GM21447 (cell line): ENCODE results near the gene NPM1.
"Not testable (repeated sequence)": the region's sequence is repeated elsewhere in the genome, so short reads cannot be mapped to it uniquely, and the experiment has no call there.

Experiments
- ATAC-seq: cut with Tn5 transposase; IDR thresholded peaks from one replicate; pipeline ENCODE4 v1.9.1; 2021; ENCODE audit not compliant: unreplicated experiment

The NPM1 gene, protein sequence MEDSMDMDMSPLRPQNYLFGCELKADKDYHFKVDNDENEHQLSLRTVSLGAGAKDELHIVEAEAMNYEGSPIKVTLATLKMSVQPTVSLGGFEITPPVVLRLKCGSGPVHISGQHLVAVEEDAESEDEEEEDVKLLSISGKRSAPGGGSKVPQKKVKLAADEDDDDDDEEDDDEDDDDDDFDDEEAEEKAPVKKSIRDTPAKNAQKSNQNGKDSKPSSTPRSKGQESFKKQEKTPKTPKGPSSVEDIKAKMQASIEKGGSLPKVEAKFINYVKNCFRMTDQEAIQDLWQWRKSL

DNA sequence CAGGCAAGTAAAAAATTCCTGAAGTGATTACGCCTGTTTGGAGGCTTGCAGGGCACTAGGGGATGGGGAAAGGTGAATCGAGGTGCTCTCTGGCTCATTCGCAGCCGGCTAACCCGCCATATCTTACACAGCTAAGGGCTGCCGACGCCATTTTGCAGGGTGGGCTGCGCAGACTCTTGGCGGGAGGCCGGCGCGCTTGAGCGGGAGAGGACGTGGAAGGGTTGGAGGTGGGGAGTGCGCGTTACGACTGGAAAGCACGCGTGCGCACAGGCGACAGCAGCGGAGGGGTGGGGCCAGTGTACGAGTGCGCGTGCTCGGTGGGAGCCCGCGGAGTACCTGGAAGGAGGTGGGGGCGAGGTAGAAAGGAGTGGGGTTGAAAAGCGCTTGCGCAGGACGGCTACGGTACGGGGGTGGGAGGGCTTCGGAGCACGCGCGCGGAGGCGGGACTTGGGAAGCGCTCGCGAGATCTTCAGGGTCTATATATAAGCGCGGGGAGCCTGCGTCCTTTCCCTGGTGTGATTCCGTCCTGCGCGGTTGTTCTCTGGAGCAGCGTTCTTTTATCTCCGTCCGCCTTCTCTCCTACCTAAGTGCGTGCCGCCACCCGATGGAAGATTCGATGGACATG is at the start of gene NPM1:
TSS of gene NPM1 (plus strand) at position 505 of the 625 bp plus-strand sequence. CDS start at position 605, 100 bp downstream.
- peak; percentile 82 for ATAC-seq

DNA sequence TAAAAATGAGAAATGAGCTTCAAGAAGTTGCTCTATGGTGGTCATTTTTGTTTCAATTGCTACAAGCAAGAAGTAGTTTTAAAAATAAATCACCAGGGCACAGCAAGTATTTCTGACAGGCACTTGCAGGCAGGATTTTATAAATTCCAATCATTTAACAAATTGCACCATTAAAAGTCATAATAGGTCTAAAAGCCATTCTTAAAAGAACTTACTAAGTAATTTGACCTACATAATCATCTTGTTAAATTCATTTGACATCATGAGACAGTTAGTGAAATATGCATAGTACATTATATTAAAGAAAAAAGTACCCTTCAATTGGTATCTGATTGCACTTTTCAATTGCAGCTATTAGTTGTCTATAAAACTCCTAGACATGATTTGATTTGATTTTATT is 47.6 kb upstream of the NPM1 start:
- ATAC-seq = no peak

DNA sequence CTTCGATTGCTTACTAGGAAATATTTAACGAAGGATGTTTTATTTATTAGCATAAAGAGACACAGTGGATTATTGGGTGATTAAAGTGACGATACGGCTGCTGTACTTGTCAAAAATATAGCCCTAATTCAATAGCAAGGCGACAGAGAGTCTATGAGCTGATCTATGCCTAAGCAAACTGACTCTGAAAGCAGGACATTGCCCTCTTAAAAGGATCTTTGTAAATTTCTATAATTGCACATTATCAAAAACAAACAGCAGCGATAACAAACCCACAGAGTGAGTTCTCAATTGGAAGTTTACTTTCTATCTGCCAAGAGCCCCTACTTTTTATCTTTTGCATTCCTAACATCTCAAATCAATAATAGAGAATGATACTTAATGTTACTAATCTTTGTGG is 47.2 kb upstream of the NPM1 start:
- no peak for ATAC-seq

DNA sequence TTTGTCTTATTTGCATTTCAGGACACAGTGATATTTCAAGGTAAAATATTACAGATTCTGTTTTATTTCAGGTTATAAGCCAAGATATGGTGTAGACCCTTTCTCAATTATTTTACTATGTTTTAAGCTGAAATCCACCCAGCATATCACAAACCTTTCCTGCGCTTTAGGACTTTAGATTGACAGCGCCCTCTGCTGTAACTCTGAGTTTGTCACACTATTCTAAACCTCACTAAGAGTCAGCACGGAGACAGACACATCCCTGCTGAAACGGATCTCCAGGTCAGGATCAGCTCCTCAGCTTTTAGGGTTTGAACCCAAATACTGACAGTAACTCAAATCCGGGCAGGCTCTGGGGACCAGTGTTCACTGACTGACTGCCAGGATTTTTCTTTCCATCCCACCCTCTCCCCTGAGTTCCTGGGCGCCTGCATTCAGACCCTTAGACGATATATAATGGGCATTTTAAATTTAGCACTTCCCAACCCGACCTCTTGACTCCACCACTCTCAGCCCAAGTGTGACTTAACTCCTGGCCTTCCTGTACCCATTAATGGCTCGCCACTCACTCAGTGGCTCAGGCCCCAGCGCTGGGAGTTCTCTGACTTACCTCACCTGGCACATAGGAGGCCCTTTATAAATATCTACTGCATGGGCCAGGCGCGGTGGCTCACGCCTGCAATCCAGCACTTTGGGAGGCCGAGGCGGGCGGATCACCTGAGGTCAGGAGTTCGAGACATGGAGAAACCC is 45.1 kb upstream of the NPM1 start:
- ATAC-seq = peak; percentile 81

DNA sequence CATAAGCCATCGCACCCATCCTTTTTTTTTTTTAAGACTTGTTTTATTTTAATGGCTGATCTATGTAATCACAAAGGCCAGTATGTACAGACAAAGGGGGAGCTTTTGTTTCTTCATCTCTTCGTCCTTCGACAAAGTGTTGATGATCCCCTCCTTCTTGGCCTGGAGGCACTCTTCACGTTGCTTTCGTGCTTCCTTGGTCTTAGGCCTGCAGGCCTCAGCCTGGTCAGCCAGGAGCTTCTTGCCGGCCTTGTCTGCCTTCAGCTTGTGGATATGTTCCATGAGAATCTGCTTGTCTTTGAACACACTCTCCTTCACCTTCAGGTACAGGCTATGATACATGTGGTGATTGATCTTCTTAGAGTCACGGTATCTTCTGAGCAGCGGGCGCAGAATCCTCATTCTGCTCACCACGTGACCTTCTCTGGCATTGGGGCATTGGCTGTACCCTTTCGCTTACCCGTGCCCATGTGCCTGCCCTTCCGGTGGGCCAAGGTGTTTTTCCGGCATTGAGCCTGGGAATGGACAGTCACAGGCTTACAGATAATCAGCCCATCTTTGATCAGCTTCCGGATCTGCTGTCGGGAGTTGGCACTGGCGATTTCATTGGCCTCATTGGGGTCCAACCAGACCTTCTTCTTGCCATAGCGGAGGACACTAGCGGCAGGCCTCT is 42.6 kb upstream of the NPM1 start:
- no peak for ATAC-seq

DNA sequence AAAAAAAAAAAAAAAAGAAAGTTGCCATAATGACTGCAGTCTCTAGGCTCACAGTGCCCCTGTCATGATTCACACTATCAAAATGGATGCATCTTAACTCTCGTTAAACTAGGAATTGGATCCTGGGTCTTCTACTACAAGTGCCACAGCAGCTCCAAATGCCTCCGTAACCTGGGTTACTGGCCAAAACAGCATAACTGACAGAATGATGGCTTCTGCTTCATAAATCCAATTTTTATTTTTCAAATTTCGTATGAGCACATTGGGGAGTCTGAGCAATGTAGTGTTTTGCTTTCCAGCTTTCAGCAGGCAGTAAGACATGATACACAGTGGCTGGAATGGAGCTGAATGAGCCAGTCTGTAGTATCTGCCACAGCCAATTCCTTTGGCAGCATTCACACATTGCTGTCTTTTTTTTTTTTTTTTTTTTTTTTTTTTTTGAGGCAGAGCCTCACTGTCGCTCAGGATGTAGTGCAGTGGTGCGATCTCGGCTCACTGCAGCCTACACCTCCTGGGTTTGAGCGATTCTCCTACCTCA is 36.0 kb upstream of the NPM1 start:
- ATAC-seq = no peak

DNA sequence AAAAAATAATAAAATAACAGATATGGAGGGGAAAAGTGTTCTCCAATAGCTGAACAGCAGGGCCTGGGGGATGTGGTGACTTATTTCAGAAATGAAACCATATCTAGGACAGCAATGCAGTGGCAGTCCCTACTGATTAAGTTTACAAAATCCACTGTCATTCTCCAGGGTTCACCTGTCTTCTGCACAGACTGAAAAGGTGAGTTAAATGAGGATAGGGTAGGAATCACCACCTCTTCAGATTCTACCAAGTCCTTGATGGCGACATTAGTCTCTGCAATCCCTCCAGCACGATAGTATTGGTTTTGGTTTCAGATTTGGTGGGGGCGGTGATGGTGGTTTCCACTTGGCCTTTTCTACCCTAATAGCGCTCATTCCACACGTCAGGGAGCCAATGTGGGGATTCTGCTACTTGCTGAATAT is 32.3 kb upstream of the NPM1 start:
- ATAC-seq = peak; percentile 95

GRCh38 chr5:171357843-171358242 is 29.8 kb upstream of the NPM1 start:
- ATAC-seq = no peak

- ATAC-seq = not testable (repeated sequence)
Observed at GRCh38 chr5:171361151-171361550, 26.5 kb upstream of the NPM1 start.

GRCh38 chr5:171363249-171363648 is 24.4 kb upstream of the NPM1 start:
- not testable (repeated sequence) for ATAC-seq

- ATAC-seq = peak; percentile 53
Observed at GRCh38 chr5:171363846-171364245, 23.8 kb upstream of the NPM1 start.

- no peak for ATAC-seq
Observed at GRCh38 chr5:171365351-171365750, 22.3 kb upstream of the NPM1 start.

GRCh38 chr5:171366645-171367044 is 21.0 kb upstream of the NPM1 start:
- no peak for ATAC-seq

- no peak for ATAC-seq
Observed at GRCh38 chr5:171367424-171368370, 20.0 kb upstream of the NPM1 start.

GRCh38 chr5:171369056-171369455 is 18.6 kb upstream of the NPM1 start:
- no peak for ATAC-seq

DNA sequence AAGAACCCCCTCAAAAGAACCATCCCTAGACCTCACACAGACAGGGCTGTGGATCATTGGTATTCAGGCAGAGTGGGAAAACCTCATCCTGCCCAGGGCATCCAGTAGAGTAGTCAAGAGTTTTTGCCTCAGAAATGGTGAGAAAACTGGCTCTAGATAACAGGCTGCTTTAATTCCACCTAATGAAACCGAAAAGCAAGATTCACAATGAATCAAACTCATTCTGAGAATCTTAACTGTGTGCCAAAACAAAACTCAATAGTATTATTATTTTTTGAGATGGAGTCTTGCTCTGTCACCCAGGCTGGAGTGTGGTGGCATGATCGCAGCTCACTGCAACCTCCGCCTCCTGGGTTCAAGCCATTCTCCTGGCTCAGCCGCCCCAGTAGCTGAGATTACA is 17.8 kb upstream of the NPM1 start:
- ATAC-seq = no peak

- not testable (repeated sequence) for ATAC-seq
Observed at GRCh38 chr5:171370881-171371280, 16.8 kb upstream of the NPM1 start.

- no peak for ATAC-seq
Observed at GRCh38 chr5:171371326-171371725, 16.3 kb upstream of the NPM1 start.

DNA sequence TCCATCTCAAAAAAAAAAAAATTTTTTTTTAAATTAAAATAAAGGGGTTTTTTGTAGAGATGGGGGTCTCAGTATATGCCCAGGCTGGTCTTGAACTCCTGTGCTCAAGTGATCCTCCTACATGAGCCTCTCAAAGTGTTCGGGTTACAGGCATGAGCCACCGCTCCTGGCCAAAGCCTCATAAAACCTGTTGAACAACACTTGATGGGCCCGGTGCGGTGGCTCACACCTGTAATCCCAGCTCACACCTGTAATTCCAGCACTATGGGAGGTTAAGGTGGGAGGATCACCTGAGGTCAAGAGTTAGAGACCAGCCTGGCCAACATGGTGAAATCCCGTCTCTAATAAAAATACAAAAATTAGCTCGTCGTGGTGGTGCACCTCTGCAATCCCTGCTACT is 7.7 kb upstream of the NPM1 start:
- no peak for ATAC-seq

DNA sequence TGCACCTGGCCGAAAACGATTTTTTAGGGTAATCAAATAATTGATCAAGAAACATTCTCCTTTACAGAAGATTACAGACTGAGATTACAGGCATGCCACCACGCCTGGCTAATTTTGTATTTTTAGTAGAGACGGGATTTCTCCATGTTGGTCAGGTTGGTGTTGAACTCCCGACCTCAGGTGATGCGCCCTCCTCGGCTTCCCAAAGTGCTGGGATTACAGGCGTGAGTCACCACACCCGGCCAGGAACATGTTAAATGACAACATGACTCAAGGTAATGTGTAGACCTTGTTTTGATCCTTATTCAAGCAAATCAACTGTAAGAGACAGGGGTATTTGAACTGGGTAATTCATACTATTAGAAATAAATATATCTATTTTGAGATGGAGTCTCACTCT is 3.2 kb upstream of the NPM1 start:
- ATAC-seq = not testable (repeated sequence)
